Coronary artery (tissue), 2 donors: ENCODE results near the gene GLIPR2.
"Not testable (repeated sequence)": the region's sequence is repeated elsewhere in the genome, so short reads cannot be mapped to it uniquely, and the experiment has no call there.

Source experiments
- DNase-seq: peaks from one replicate; pipeline ENCODE4 v3.0.0-alpha.2; 2017; ENCODE audit warnings: low spot score
- H3K27ac ChIP-seq, 2 donors: fragments of 200-600 bp; sonication (generic); one replicate each; pipeline ENCODE4 v1.5.1; 2016 to 2019
- H3K4me3 ChIP-seq: fragments of 200-600 bp; sonication (generic); 2 replicates; pipeline ENCODE4 v1.5.1; 2016; ENCODE audit warnings: mild to moderate bottlenecking, moderate library complexity
- CTCF ChIP-seq: fragments of 200-600 bp; sonication (generic); IDR thresholded peaks from one replicate; pipeline ENCODE4 v1.5.1; 2019; ENCODE audit warnings: antibody characterized with exemption

Gene GLIPR2

GRCh38 chr9:36136272-36136893 is at the start of gene GLIPR2:
TSS of gene GLIPR2 (plus strand) at chr9:36136733. CDS start at chr9:36136779, 46 bp downstream.
- peak; percentile 14 for TF ChIP-seq CTCF
- Histone ChIP-seq H3K27ac (peak within 1 kb of the TSS; percentile 66 to 79), H3K4me3 (peak within 1 kb of the TSS; percentile 93)
- peak; percentile 84 for DNase-seq

GRCh38 chr9:36087054-36087453 is 49.5 kb upstream of the GLIPR2 start:
- not testable (repeated sequence) for H3K27ac ChIP-seq, DNase-seq, H3K4me3 ChIP-seq

- TF ChIP-seq CTCF: no peak
- Histone ChIP-seq H3K4me3 (no peak overlapping the region), H3K27ac (no peak overlapping the region)
- DNase-seq: no peak
These were observed 48.5 kb upstream of the GLIPR2 start for GRCh38 chr9:36088020-36088419.

- no peak for DNase-seq
- no peak for TF ChIP-seq CTCF
- Histone ChIP-seq H3K4me3 (no peak overlapping the region), H3K27ac (no peak overlapping the region)
These were observed 45.2 kb upstream of the GLIPR2 start for GRCh38 chr9:36091026-36091953.

GRCh38 chr9:36092014-36092413 is 44.5 kb upstream of the GLIPR2 start:
- TF ChIP-seq CTCF: no peak
- H3K27ac ChIP-seq: no peak overlapping the region
- no peak overlapping the region for H3K4me3 ChIP-seq
- DNase-seq: no peak

GRCh38 chr9:36092509-36093215 is 43.9 kb upstream of the GLIPR2 start:
- H3K4me3 ChIP-seq: no peak overlapping the region
- DNase-seq: no peak
- no peak overlapping the region for H3K27ac ChIP-seq
- no peak for TF ChIP-seq CTCF

- no peak overlapping the region for H3K4me3 ChIP-seq
- no peak overlapping the region for H3K27ac ChIP-seq
- no peak for DNase-seq
- no peak for TF ChIP-seq CTCF
These were observed 43.1 kb upstream of the GLIPR2 start for GRCh38 chr9:36093384-36093783.
